Fibroblast of lung (primary cell): ENCODE measurements around the gene PAX7. TPM values are rescaled to one million over a fixed set of nuclear protein-coding genes. Genes with fewer than 3 reads are reported as not detected.

Experiments used
- DNase-seq, 2 donors: peaks; one replicate each; pipeline versions ENCODE4 v3.0.0 to v3.0.0-alpha.2; 2010; ENCODE audit warnings: low read depth in 2 of 2
- H2AFZ ChIP-seq: 2 replicates; pipeline ENCODE4 v1.5.1; 2012; ENCODE audit warnings: low read length, control low read depth, inconsistent platforms
- H3K27ac ChIP-seq: 2 replicates; pipeline ENCODE4 v1.5.1; 2011; ENCODE audit warnings: low read length, control low read depth; ENCODE audit not compliant: insufficient read depth
- H3K27me3 ChIP-seq: 2 replicates; pipeline ENCODE4 v1.5.1; 2011; ENCODE audit warnings: mild to moderate bottlenecking, low read length; ENCODE audit not compliant: control insufficient read depth, insufficient read depth
- H3K36me3 ChIP-seq: 2 replicates; pipeline ENCODE4 v1.5.1; 2011; ENCODE audit warnings: low read length; ENCODE audit not compliant: control insufficient read depth, insufficient read depth
- H3K4me1 ChIP-seq: 2 replicates; pipeline ENCODE4 v1.5.1; 2011; ENCODE audit warnings: low read length; ENCODE audit not compliant: control insufficient read depth, insufficient read depth; ENCODE audit errors: extremely low read depth
- H3K4me2 ChIP-seq: 2 replicates; pipeline ENCODE4 v1.5.1; 2011; ENCODE audit warnings: low read length, control low read depth; ENCODE audit not compliant: insufficient read depth; ENCODE audit errors: extremely low read depth
- H3K4me3 ChIP-seq, 4 experiments: fragments of 200-600 bp in 1 of 4; sonication (generic) in 1 of 4; replicated peaks in 1 of 4; 2 replicates each; pipeline ENCODE4 v1.5.1; 2011 to 2016; ENCODE audit warnings: low read length in 4 of 4, low read depth in 3 of 4, mild to moderate bottlenecking in 3 of 4, control low read depth in 2 of 4, inconsistent platforms in 1 of 4, mixed read lengths in 1 of 4; ENCODE audit not compliant: insufficient read depth in 1 of 4; ENCODE audit errors: control extremely low read depth in 1 of 4
- H3K79me2 ChIP-seq: 2 replicates; pipeline ENCODE4 v1.5.1; 2012; ENCODE audit warnings: mild to moderate bottlenecking, low read length, inconsistent platforms; ENCODE audit not compliant: control insufficient read depth, insufficient read depth
- H3K9ac ChIP-seq: 2 replicates; pipeline ENCODE4 v1.5.1; 2011; ENCODE audit warnings: mild to moderate bottlenecking, low read length, control low read depth; ENCODE audit not compliant: insufficient read depth
- H3K9me3 ChIP-seq: 2 replicates; pipeline ENCODE4 v1.5.1; 2012; ENCODE audit warnings: low read depth, low read length; ENCODE audit not compliant: control insufficient read depth, insufficient read depth
- H4K20me1 ChIP-seq: 2 replicates; pipeline ENCODE4 v1.5.1; 2011; ENCODE audit warnings: low read length; ENCODE audit not compliant: control insufficient read depth, insufficient read depth; ENCODE audit errors: extremely low read depth
- EZH2 ChIP-seq: IDR thresholded peaks from 2 replicates; pipeline ENCODE4 v1.5.1; 2012; ENCODE audit warnings: low read length, control low read depth, mild to moderate bottlenecking; ENCODE audit errors: missing control alignments
- polyA plus RNA-seq, 2 donors: library from polyadenylated mRNA; depleted of rRNA in 1 of 2; stranded (reverse) in 1 of 2; unstranded in 1 of 2; fragments of >200 nt; gene quantifications; 2 replicates each; pipeline ENCODE4 v1.2.1, GENCODE V29; 2011 to 2012; ENCODE audit warnings: missing spikeins in 1 of 2
- total RNA-seq: library from RNA; depleted of rRNA; stranded (reverse); fragments of >200 nt; gene quantifications from 2 replicates; pipeline ENCODE4 v1.2.1, GENCODE V29; 2014
- TF ChIP-seq, protein P1 (sequence below), 2 donors: IDR thresholded peaks in 1 of 2; conservative IDR thresholded peaks in 1 of 2; 1 replicate in 1 of 2; 2 replicates in 1 of 2; pipeline ENCODE4 v1.5.1; 2011 to 2012; ENCODE audit warnings: low read length in 2 of 2, control low read depth in 1 of 2, inconsistent platforms in 1 of 2, low read depth in 1 of 2, mild to moderate bottlenecking in 1 of 2

PAX7 gene
- total and polyA plus RNA-seq, 2 donors (not counting 1 experiment from before 2014, with no cell fraction given): not detected

DNA sequence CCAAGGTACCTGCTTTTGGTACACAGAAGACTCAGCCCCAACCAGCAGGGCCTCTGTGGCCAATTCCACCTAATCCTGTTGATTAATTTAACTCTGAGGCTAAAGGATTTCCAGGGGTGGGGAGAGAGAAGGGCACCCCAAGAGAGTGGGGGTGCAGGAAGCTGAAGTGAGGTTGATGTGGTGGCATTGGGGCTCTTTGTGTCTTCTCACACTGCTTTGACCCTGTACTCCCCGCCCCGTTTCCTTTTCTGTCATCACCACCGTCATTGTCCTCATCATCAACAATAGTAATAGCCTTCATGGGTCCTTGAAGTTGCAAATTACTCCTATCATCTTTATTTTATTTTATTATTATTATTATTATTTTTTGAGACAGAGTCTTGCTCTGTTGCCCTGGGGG is 55.9 kb downstream of the PAX7 start:
- H3K9ac ChIP-seq: no peak overlapping the region
- DNase-seq: no peak
- no peak overlapping the region for H3K4me2 ChIP-seq
- no peaks in the 10 kb centered on the region for H3K4me1 ChIP-seq
- no peak overlapping the region for H3K27ac ChIP-seq
- no peak overlapping the region for H3K4me3 ChIP-seq
- no peaks in the 10 kb centered on the region for H3K36me3 ChIP-seq
- H2AFZ ChIP-seq: no peak overlapping the region
- no peaks in the 10 kb centered on the region for H3K9me3 ChIP-seq
- no peaks in the 10 kb centered on the region for H3K79me2 ChIP-seq
- no peaks in the 10 kb centered on the region for H3K27me3 ChIP-seq
- no peaks in the 10 kb centered on the region for H4K20me1 ChIP-seq
- no peak for TF ChIP-seq EZH2
- TF ChIP-seq, protein P1, sequence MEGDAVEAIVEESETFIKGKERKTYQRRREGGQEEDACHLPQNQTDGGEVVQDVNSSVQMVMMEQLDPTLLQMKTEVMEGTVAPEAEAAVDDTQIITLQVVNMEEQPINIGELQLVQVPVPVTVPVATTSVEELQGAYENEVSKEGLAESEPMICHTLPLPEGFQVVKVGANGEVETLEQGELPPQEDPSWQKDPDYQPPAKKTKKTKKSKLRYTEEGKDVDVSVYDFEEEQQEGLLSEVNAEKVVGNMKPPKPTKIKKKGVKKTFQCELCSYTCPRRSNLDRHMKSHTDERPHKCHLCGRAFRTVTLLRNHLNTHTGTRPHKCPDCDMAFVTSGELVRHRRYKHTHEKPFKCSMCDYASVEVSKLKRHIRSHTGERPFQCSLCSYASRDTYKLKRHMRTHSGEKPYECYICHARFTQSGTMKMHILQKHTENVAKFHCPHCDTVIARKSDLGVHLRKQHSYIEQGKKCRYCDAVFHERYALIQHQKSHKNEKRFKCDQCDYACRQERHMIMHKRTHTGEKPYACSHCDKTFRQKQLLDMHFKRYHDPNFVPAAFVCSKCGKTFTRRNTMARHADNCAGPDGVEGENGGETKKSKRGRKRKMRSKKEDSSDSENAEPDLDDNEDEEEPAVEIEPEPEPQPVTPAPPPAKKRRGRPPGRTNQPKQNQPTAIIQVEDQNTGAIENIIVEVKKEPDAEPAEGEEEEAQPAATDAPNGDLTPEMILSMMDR (conservative IDR thresholded peaks at IDR 0.05 in 1 of 2, IDR thresholded peaks at IDR 0.05 in 1 of 2; ENCODE audit: low read depth in 1 of 2, low read length in 2 of 2): no peak

DNA sequence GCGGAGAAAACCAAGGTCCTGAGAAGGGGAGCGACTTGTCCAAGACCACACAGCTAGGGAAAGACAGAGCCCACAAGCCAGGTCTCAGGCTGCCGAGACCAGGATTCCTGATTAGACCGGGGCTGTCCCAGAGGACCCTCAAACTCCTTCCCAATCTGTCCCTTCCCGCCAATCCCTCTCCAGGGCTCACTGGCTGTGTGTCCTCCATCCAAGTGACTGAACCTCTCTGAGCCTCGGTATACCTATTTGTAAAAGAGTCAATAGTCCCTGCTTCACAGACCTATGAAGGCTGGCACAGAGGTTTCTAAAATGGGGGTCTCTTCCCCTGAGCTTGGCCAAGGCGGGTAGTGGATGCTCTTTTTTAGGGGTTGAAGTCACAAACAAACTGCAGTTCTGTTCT is 56.6 kb downstream of the PAX7 start:
- Histone ChIP-seq H3K27ac (no peak overlapping the region), H4K20me1 (no peaks in the 10 kb centered on the region), H2AFZ (no peak overlapping the region), H3K4me2 (no peak overlapping the region), H3K27me3 (no peaks in the 10 kb centered on the region), H3K9ac (no peak overlapping the region), H3K36me3 (no peaks in the 10 kb centered on the region), H3K79me2 (no peaks in the 10 kb centered on the region), H3K4me3 (no peak overlapping the region), H3K9me3 (no peaks in the 10 kb centered on the region), H3K4me1 (no peaks in the 10 kb centered on the region)
- no peak for DNase-seq
- TF ChIP-seq, protein P1 (conservative IDR thresholded peaks at IDR 0.05 in 1 of 2, IDR thresholded peaks at IDR 0.05 in 1 of 2; ENCODE audit: low read depth in 1 of 2, low read length in 2 of 2): no peak
- TF ChIP-seq EZH2: no peak

GRCh38 chr1:18691648-18692047 is 61.0 kb downstream of the PAX7 start:
- Histone ChIP-seq H3K27ac (no peak overlapping the region), H3K9ac (no peak overlapping the region), H4K20me1 (no peaks in the 10 kb centered on the region), H3K4me2 (no peak overlapping the region), H3K27me3 (no peaks in the 10 kb centered on the region), H2AFZ (no peak overlapping the region), H3K79me2 (no peaks in the 10 kb centered on the region), H3K36me3 (no peaks in the 10 kb centered on the region), H3K9me3 (no peaks in the 10 kb centered on the region), H3K4me3 (no peak overlapping the region), H3K4me1 (no peaks in the 10 kb centered on the region)
- no peak for DNase-seq
- TF ChIP-seq EZH2: no peak
- TF ChIP-seq, protein P1 (conservative IDR thresholded peaks at IDR 0.05 in 1 of 2, IDR thresholded peaks at IDR 0.05 in 1 of 2; ENCODE audit: low read depth in 1 of 2, low read length in 2 of 2): no peak
